HG02970 (cell line): Measurements from ENCODE around the gene DNAJC3.

Experiments
- ATAC-seq: cut with Tn5 transposase; IDR thresholded peaks from one replicate; pipeline ENCODE4 v1.9.1; 2021; ENCODE audit warnings: mild to moderate bottlenecking, moderate library complexity, moderate number of reproducible peaks; ENCODE audit not compliant: unreplicated experiment, low FRiP score

The DNAJC3 gene, protein sequence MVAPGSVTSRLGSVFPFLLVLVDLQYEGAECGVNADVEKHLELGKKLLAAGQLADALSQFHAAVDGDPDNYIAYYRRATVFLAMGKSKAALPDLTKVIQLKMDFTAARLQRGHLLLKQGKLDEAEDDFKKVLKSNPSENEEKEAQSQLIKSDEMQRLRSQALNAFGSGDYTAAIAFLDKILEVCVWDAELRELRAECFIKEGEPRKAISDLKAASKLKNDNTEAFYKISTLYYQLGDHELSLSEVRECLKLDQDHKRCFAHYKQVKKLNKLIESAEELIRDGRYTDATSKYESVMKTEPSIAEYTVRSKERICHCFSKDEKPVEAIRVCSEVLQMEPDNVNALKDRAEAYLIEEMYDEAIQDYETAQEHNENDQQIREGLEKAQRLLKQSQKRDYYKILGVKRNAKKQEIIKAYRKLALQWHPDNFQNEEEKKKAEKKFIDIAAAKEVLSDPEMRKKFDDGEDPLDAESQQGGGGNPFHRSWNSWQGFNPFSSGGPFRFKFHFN

DNA sequence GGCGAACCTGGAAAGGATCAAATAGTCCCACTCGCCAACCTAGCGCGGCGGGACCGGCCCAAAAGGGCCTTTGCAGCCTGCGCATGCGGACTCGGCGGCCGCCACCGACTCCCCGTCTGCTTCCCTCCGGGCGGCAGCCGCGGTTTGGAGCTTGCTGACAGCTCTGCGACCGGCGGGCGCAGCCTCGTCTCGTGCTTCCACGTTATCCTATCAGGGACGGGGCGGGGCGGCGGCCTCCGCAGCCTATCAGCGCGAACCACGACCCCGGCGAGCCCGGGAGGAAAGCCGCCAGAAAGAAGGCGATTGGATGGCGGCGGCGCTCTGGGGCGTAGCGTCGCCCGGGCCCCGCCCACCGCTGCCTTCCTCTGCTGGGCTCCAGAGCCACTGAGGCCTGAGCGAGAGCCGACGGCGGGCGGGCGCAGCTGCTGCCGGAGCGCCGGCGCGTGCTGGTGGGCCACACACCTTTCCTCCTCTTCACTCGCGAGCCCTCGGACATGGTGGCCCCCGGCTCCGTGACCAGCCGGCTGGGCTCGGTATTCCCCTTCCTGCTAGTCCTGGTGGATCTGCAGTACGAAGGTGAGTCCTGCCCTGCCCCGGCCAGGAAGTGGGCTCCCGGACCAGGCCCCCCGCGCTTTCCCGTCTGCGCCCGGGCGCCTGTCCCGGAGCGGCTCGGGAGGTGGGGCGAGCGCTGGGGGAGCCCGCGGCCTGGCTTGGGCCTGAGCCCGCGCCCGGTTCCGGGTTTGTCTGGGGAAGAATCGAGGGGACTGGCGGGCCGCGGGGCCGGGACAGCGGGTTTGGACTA lies at the start of gene DNAJC3:
Gene DNAJC3 (plus strand): TSS at position 378 of the 802 bp plus-strand sequence. CDS start 117 bp downstream, at position 495.
- ATAC-seq: peak; percentile 98

DNA sequence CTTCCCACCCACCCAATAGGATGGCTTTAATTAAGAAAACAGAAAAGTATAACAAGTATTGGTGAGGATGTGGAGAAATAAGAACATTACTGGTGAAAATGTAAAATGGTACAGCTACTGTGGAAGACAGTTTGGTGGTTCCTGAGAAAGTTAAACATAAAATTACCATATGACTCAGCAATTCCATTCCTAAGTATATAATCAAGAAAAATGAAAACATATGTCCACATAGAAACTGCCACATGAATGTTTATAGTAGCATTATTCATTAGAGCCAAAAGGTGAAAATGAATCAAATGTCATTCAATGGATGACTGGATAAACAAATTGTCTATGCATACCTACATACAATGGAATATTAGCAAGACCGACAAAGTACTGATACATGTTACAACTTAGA lies 49.3 kb upstream of the DNAJC3 start:
- ATAC-seq: no peak

DNA sequence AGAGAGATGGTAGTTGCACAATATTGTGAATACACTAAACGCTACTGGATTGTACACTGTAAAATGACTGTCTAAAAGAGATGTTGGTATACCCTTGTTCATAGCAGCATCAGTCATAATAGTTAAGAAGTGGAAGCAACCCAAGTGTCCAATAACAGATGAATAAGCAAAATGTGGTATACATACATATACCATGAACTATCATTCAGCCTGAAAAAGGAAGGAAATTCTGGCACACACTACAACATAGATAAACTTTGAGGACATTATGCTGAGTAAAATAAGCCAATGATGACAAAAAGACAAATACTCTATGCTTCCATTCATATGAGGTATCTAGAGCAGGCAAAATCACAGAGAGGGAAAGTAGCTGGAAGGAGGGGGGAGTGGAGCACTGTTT lies 48.5 kb upstream of the DNAJC3 start:
- ATAC-seq: no peak

DNA sequence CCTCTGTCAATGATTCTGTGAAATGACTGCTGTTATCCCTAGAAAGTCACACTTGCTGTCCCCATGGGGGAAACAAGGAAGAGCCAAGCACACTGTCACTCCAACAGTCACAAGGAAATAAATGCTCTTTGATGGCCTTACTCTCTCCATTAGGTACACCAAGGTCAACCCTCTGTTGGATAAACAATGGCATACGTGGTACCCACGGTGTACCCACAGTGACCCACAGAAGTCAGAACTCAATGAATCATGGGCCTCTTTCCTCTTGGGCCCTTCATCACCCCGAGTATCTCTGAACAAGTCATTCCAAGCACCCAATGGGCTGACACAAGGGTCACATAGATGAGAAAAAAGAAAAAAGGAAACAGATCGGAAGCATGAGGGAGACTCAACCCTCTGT lies 47.9 kb upstream of the DNAJC3 start:
- no peak for ATAC-seq

DNA sequence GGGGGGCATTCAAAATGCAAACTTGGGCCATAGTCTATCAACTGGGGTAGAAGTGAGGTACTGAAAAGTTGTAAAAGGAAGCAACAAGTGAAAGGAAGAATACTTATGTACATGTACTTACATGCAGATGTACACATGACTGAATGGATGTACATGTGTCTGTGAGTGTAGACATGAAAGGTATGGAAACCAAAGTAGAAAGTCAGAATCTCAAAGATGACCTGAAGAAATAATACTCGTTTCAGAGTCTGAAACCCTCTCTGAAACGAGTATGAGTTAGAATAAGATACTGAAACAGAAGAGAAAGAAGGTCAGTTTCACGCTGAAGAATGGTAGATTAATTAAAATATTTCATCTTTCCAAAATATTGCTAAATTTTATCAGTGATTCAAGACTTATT lies 46.3 kb upstream of the DNAJC3 start:
- ATAC-seq: no peak

DNA sequence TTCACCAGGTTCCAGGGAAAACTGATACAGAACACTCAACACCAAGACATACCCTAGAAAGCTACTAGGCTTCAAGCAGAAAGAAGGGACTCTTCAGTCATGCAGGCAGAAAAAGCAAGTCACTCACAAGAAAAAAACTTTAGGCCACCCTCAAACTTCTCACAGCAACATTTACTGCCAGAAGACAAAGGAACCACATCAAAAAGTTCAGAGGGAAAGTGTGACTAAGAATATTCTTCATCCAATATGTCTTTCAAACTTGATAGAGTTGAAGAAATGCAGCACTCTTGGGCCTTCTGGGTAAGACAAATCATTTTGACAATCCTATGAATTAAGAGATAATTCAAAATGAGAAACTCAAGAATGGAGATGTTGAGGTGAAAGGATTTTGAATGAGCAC lies 40.1 kb upstream of the DNAJC3 start:
- ATAC-seq: no peak

DNA sequence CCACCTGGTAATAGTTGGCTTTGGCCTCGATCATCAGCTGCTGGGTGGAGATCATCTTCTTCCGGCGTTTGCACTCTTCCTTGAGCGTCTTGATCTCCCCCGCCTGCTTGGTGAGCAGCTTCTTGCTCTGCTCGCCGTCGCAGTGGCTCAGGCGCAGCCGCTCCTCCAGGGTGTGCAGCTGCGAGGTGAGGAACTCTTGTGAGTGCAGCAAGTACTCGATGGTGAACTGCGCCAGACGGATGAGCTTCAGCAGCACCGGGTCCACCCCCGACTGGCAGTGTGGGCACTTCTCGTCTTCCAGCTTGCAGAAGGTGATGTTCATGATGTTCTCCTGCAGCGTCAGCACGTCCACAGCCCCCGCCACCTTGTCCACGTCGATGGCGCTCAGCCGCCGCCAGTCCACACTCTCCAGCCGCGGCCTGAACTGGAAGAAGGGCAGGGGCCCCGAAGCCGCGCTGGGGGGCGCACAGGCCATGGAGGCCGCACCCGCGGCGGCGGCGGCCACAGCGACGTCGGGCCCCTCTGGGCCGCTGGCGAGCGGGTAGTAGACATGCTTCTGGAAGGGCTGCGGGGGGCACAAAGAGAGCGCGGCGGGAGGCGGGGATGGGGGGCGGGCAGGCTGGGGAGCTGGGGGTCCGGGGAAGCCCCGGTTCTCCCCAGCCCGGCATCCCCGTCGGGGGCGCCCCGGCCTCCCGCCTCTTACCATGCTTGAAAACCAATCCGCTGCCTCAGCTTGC lies 35.5 kb upstream of the DNAJC3 start:
- ATAC-seq: no peak

DNA sequence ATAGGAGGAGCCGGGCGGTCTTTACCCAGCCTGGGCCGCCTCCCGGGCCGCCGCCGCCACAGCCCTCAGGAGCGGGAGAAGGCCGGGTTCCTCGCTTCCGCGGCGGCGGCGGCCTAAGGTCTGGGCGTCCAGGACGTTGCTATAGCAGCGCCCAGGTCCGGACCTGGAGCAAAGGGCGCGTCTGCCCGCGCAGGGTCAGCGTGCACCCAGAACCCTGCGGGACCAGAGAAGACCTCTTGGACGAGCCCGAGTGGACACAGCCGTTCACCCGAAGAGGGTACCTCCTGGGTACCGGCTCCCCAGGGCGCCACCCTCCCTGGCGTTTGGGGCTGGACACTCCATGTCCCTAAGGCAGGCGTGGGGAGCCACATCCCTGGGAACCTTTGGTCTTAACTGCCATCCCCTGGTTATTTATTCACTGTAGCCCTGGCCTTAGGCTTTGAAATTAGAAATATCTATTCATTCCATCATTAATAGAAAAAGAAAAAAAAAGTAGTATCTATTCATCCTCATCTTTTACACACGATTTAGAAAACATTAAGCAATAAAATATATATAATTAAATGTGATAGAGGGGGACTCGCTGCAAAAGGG lies 34.8 kb upstream of the DNAJC3 start:
- ATAC-seq: no peak

DNA sequence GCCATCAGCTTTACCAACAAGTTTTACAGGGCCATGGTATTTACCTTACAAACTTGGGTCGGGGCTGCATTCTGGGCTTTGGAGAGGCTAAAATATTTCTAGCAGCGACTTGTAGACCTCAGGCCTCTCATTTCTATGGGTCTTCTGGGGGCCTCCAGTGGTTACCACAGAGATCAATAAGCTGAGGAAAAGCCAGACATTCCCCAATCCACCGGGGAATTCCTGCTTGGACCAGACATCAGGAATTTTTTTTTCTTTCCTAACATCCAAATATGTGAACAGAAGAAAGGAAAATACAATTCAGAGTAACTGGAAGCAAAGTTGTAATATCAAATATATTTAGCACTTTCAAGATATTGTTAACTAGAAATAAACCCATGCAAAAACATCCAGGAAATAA lies 33.9 kb upstream of the DNAJC3 start:
- ATAC-seq: no peak

DNA sequence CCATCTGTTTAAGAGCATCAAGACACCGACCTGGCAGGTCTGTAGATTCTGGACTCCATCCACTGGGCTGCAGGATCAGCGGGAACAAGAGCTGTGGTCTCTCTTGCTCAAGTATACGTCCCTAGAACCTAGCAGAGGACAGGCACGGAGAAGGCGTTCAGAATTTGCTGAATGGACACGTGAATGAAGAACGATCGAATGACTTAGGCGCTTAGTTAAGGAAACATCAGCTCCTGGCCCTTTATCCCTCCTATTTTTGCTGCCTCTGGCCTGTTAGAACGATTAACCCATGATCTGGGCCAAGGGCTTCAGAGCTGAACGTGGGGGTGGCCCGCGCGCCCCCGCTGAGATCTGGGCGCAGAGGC lies 33.4 kb upstream of the DNAJC3 start:
- no peak for ATAC-seq

DNA sequence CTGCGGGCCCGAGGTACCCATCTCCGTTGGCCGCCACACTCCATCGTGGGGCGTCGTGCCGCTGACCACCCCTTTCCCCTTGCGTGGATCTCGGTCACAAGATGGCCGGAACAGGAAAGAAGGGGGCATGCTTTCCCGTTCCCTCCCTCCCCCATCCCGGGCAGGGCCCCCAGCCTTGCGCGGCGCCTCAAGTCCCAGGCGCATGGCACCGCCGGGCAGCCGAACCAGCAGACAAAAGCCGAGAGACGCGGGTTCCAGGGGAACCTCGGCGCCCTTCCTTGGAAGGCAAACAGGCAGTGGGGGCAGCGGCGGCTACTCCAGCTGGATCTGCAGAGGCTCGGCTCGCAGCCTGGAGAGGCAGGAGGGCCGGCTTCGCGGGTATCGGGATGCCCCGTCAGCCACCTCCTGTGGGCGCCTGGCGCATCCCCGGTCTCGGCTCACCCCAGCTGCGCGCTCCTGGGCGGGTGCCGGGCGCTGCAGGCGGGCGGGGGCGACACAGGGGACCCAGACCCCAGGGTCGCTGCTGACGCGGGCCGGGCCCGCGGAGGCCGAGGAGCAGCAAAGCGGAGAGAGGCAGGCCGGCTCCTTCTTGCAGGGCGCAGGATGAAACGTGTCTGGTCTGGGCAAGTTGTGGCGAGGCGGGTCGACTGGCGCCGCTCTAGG lies 32.9 kb upstream of the DNAJC3 start:
- ATAC-seq: no peak

DNA sequence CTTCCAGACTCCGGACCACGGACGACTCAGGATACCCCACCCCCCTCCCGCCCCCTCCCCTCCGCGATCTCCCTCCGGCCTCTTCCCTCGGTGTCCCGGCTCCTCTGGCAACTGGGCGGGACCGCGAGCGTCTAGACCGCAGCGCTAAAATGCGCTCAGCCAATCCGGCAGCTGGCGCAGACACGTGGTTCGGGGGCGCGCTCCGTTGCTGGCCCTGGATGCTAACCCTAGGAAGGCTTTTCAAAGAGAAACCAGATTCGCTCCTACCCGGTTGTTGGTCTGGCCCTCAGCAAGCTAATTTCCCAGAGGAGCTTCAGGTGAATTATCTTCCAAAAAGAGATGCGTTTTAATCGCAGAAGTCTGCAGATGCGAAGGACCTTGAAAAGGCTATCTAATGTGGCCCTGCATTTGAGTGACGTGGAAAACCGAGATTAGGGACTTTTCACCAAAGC lies 32.3 kb upstream of the DNAJC3 start, which contains the start of gene DZIP1:
Gene DZIP1 (minus strand): TSS at position 106 of the 452 bp plus-strand sequence. CDS start 2,677 bp downstream, outside the sequence.
- no peak for ATAC-seq

DNA sequence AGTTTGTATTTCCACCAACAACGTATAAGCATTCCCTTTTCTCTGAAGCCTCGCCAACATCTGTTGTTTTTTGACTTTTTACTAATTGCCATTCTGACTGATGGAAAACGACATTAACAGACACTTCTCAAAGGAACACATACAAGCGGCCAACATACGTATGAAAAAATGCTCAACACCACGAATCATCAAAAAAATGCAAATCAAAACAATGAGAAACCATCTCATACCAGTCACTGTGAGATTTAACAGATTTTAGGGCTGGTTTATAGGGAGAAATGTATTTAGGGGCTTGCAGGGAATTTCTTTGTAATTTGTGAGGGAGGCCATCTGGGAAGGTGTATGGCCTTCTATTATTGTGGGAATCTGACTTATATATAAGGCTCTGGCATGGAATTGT lies 29.6 kb upstream of the DNAJC3 start:
- ATAC-seq: no peak

DNA sequence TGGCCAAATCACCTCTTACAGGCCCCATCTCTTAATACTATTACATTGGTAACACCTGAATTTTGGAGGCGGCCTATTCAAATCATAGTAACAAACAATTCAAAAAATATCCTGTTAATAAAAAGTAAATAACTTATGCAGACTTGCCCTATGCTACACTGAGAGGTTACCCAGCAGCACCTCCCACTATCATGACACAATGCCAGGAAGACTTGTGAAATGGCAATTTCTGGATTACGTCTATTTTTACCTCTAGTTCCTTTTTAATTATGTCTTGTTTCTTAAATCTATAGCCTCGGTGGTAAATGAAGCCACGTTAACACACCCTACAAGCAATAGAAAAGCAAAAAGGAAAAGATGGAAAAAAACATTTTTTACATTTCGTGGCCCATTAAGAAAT lies 26.2 kb upstream of the DNAJC3 start:
- ATAC-seq: no peak

DNA sequence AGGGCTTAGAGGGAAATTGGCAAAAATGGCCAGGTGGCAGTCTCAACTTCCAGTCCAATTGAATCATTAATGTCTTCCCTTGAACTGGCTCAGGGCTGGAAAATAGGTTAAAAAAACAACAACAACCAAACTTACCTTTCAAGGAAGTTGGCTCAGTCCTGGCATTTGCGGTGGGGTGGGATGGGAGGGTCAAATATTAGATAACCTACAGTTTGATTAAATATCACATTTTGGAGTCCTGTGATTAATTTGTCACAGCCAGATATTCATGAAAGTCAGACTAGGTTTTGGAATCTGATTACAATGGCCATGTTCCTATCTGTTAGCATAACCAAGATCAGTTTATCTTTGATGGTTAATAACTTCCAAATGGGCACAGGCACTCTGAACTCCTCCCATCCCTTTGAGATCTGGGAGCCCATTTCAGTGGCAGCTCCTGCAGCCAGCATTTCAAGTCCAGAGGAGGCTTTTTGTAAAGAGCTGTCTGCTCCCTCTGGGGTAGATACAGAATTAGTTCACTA lies 24.6 kb upstream of the DNAJC3 start:
- ATAC-seq: no peak

DNA sequence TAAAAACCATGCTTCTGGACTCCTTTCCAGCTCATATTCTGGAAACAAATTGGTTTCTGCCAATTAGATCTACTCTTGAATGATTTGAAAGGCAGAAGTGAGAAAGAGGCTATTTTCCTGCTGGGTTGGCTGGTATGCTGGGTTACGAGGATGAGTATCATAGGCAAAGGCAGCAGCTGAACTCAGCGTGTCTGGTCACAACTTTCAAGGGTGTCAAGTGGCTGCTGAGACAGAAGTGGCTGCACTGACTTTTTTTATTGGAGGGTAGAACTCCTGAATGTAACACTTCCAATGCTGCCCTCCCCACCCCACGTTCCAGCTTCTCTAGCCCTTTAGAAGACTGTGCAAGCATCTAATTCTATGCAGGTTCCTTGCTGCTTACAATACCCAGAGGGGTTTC lies 24.1 kb upstream of the DNAJC3 start:
- ATAC-seq: no peak

DNA sequence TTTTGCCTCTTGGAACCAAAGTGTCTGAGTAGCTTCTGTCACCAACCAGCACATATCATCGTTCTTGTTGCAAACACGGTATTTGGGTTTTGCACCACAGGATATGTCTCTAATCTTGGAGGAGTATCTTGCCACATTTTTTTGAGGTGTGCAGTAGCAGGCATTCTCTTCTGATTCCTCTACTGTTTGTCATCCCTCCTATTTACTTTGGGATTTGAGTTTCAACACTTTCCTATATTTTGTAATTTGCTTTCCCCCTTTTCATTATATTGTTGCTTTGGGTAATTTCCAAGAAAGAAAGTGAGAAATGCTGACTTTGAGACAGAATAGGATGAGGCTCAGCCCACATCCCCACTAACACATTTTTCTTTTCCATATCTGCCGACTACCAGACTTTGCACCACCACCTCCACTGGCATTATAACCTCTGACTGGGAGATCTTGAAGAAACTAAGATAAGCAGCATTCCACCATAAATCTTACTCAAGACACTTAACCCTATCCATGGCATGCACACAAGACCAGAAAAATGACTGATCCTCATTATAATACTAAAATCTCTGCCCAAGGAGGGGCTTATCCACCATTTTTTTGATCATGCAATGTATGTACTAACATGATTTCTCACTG lies 20.4 kb upstream of the DNAJC3 start:
- ATAC-seq: no peak

DNA sequence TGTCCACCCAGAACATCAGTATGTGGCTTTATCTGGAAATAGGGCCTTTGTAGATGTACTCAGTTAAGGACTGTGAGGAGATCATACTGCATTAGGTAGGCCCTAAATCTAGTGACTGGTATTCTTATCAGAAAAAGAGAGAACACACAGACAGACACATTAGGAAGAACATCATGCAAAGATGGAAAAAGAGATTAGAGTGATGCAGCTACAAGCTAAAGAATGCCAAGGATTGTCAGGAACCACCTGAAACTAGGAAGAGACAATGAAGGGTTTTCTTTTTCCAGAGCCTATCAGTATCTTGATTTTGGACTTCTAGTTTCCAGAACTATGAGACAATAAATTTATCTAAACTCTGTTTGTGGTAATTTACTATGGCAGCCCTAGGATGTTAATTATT lies 17.4 kb upstream of the DNAJC3 start:
- ATAC-seq: no peak

DNA sequence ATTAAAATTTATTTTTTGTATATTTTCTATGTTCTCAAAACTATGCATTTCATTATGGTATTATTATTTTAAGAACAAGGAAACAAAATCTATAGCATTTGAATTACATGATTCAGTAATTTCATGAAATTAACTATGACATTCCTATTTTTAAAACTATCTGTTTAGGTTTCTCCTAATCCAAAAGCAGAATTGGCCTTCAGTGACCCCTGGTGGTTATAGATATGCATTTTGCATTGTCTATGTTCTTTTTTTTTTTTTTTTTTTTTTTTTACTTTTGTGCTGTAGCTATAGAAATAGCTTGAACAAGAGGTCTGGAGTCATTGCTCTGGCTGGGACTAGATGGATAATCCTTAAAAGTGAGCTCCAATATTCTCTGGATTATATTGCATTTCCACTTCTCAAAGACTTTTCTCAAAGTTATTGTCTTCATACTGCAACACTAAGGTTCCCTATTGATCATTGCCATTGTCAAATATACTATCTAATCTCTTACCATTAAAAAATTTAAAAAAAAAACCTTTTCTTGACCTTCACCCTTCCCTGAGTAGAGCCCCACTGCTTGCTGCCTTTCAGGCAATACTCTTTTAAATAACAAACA lies 15.9 kb upstream of the DNAJC3 start:
- no peak for ATAC-seq
